DMS53 treated with DMSO at 0.1 percent for 48 hours (cell line): Measurements from ENCODE around the gene PLCZ1.
"Not testable (repeated sequence)": the region's sequence is repeated elsewhere in the genome, so short reads cannot be mapped to it uniquely, and the experiment has no call there.

Experiments
- DNase-seq: peaks from one replicate; lab custom pipeline; 2025; ENCODE audit not compliant: unreplicated experiment; lab: John Stamatoyannopoulos, UW

The PLCZ1 gene

GRCh38 chr12:18737819-18738218 is at the start of gene PLCZ1, which contains the start of gene CAPZA3:
Gene PLCZ1, minus strand, starts transcription at chr12:18738012. Its CDS starts 641 bp downstream, at chr12:18737371.
Gene CAPZA3, plus strand, starts transcription at chr12:18738119. Its CDS starts 150 bp downstream, at chr12:18738269.
- DNase-seq, result no peak

GRCh38 chr12:18785465-18785864 is 47.7 kb upstream of the PLCZ1 start:
- DNase-seq, result not testable (repeated sequence)

GRCh38 chr12:18782827-18783226 is 45.0 kb upstream of the PLCZ1 start:
- no peak for DNase-seq

GRCh38 chr12:18766479-18766878 is 28.7 kb upstream of the PLCZ1 start:
- not testable (repeated sequence) for DNase-seq

GRCh38 chr12:18755341-18755740 is 17.5 kb upstream of the PLCZ1 start:
- DNase-seq, result no peak

GRCh38 chr12:18754124-18754707 is 16.4 kb upstream of the PLCZ1 start:
- no peak for DNase-seq

- DNase-seq, result no peak
Measured at GRCh38 chr12:18753481-18754123, 15.8 kb upstream of the PLCZ1 start.

- peak; percentile 7 for DNase-seq
Measured at GRCh38 chr12:18752947-18753346, 15.1 kb upstream of the PLCZ1 start.

GRCh38 chr12:18752280-18752920 is 14.6 kb upstream of the PLCZ1 start:
- no peak for DNase-seq

- DNase-seq, result no peak
Measured at GRCh38 chr12:18751866-18752265, 14.1 kb upstream of the PLCZ1 start.

GRCh38 chr12:18750085-18750484 is 12.3 kb upstream of the PLCZ1 start:
- DNase-seq, result no peak

GRCh38 chr12:18749386-18749957 is 11.7 kb upstream of the PLCZ1 start:
- DNase-seq, result no peak

- no peak for DNase-seq
Measured at GRCh38 chr12:18747895-18748294, 10.1 kb upstream of the PLCZ1 start.

GRCh38 chr12:18731156-18731555 is 6.7 kb downstream of the PLCZ1 start:
- no peak for DNase-seq

GRCh38 chr12:18723752-18724151 is 14.1 kb downstream of the PLCZ1 start:
- peak; percentile 83 for DNase-seq

GRCh38 chr12:18721452-18721851 is 16.4 kb downstream of the PLCZ1 start:
- no peak for DNase-seq

GRCh38 chr12:18720690-18721089 is 17.1 kb downstream of the PLCZ1 start:
- no peak for DNase-seq

GRCh38 chr12:18719922-18720510 is 17.8 kb downstream of the PLCZ1 start:
- DNase-seq, result no peak

GRCh38 chr12:18718462-18718861 is 19.4 kb downstream of the PLCZ1 start:
- DNase-seq, result no peak

GRCh38 chr12:18716236-18716635 is 21.6 kb downstream of the PLCZ1 start:
- DNase-seq, result no peak

- no peak for DNase-seq
Measured at GRCh38 chr12:18706798-18707197, 31.0 kb downstream of the PLCZ1 start.

- no peak for DNase-seq
Measured at GRCh38 chr12:18703911-18704310, 33.9 kb downstream of the PLCZ1 start.
